ENCODE results near the gene TRAPPC2L. TPM values are rescaled to one million over a fixed set of nuclear protein-coding genes. Genes with fewer than 3 reads are reported as not detected.
"Not testable (repeated sequence)": the region's sequence is repeated elsewhere in the genome, so short reads cannot be mapped to it uniquely, and the experiment has no call there.

Gene TRAPPC2L
- total RNA-seq, 1 donor from 2014 or later, result 18.5 TPM

DNA sequence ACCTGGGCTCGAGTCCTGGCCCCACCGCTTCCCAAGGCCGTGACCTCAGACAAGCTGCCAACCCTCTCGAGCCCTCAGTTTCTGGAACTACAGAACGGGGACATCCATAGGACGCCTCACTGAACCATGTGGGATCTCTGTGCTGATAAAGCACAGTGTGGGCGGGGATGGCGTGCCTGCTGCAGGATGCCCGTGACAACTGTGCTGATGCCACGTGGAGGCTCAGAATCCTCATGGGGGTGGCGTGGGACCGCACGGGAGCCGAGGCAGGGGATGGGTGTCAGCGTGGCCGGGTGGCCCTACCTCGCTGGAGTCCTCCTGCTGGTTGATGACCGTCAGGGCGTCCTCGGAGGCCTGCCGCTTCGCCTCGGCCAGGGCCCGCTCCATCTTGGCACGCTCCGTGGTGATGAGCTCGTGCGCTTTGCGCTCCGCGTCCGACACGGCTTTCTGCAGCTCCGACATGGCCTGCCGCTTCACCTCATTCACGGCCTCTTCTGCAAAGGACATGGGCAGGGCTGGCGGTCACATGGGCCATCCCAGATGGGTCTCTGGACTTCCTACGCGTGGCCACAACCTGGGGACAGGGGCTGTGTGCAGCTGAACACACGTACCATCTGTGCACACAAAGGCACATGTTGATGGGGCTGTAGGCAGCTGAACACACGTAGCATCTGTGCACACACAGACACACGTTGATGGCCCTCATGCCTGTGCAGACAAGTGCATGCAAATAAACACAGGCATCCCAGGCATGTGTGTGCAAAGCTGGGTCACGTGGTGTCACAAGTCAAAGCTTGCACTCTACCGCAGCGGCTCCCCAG is 22.2 kb downstream of the TRAPPC2L start:
- no peak for DNase-seq

DNA sequence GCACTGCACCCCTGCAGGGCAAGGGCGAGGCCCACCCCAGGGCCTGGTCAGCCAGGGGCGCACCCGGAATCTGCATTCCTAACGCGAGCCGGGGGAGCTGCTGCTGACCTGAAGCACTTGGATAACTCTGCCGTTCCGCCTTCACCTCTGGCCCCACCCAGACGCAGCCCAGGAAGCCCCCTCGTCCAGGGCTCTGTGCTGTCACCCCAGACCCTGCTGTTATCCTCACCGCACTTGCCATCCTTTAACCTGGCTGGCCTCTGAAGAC is 22.8 kb downstream of the TRAPPC2L start:
- DNase-seq, result no peak

DNA sequence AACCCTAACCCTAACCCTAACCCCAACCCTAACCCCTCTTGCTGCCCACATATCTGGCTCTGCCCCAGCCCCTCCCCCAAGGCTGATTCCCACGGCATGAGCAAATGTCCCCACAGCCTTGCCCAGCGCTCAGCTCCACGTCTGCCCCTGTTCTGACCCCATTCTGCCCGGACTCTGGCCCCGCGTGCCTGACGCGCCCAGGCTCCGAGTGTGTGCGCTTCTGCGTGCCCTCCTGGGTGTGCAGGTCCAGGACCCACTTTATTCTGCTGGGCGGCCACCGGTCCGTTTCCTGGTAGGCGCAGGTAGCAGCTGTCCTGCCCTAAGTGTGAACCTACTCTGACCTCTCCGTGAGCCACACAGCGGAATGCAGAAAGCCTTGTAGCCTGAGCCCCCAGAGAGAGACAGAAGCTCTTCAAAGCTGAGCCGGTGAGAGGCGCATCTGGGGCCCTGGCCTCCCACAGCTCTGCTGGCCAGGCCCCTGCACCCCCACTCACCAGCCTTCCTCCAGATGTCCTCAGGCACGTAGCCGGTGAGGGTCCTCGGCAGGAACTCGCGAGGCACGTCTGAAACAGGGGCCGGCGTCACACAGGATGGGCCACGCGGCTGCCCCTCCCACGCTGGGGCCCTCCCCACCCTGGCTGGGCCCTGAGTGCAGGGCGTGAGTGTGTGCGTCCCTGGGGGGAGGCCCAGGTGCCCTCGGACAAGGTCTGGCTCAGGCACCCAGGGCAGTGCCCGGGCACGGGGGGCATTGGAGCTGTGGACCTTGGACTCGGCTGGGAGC is 23.5 kb downstream of the TRAPPC2L start:
- DNase-seq, result no peak

DNA sequence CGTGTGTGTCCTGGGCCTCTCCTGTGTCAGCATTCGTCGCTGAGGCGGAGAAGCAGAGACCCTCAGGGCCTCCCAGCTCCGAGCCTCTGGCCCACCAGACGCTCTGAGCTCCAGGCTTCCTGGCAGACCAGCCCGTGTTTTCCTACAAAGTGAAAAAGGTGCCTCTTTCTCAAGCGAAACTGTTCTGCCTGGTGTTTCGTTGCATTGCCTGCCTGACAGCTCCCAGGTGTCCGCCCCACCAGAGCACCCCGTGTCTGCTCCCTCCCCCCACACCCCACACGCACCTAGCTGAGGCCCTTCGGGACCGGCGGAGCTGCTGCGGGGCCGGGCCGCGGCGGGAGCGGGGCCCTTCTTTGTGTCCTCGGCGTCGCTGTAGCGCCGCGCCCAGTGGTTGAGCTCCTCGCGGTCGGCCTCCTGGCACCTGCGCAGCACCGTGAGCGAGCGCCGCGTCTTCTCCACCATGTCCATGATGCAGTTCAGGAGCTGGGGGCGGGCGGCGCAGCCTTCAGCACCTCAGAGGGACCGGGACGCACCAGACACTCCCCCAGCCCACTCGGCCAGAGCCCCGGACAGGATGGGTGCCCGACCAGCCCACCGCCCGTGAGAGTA is 24.2 kb downstream of the TRAPPC2L start:
- no peak for DNase-seq

DNA sequence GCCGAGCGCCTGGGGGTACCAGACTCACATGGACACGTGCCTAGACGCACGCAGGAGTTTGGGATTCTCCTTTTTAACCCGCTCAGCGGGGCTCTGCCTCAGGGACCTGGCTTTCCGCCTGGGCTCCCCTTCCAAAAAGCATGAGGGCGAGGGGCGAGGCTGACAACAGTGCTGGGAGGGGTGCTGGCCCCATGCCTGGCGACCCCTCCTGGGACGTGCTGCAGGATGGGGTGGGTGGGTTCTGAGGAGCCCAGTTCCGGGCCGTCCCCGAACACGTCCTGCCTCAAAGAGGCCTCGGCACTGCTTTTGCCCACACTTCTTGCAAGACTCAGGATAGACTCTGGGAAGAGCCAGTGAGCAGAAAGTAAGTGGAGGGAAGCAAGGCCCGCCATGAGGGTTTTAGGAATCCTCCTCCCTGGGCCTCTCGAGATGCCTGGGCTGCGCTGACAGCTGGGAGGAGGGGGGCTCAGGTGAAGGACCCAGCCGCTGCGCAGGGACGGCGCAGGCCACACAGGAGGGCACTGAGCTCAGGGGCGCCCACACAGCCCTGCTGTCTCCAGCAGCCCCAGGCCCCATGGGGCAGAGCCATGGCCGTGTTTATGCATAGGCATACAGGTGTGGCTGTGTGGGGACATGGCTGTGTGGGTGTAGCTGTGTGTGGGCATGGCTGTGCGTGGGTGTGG is 24.9 kb downstream of the TRAPPC2L start:
- no peak for DNase-seq

DNA sequence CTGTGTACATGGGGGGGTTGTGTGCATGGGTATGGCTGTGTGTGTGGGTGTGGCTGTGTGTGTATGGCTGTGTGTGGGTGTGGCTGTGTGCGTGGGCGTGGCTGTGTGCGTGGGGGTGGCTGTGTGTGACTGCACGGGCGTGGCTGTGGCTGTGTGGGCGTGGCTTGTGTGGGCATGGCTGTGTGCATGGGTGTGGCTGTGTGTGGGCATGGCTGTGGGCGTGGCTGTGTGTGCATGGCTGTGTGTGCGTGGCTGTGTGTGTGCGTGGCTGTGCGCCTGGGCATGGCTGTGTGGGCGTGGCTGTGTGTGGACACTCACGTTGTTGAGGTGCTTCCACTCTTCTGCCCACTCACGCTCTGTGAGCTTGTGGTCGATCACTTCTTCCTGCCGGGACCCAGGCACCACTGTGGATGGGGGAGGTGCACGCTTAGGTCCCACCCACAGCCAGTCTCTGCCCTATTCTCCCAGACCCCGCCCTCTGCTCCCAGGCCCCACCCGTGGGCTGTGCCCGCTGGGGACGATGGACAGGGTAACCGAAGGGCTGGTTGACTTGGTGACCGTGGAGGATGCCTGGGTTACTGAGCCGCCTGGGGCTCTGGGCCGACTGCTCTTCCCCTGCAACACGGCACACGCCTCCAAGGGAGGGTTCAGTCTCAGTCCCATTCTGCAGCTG is 25.6 kb downstream of the TRAPPC2L start:
- no peak for DNase-seq

DNA sequence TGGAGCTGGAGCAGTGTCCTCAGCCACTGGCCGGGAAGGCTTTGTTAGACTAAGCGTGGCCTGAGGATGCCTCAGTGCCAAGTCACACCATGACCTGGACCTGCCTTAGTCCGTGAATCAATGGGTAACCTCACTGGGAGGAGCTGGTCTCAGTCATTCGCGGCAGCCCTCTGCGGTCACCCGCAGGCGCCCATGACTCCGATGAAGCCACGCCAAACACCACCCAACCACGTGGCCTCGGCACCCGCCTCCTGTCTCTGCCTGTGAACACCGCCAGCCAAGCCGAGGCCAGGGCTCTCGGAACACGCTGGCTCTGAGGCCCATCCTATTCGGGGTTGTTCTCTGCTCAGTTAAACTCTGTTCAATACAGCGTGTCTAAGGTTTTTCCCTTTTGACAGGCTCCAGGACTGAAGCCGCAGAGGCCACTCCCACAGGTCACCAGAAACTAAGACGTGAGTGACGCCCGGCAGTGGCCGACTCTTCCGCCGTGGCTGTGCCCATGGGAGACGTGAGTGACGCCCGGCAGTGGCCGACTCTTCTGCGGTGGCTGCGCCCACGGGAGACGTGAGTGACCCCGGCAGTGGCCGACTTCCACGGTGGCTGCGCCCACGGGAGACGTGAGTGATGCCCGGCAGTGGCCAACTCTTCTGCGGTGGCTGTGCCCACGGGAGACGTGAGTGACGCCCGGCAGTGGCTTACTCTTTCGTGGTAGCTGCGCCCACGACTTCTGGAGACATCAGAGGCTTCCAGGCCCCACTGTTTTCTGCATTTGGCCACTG is 26.4 kb downstream of the TRAPPC2L start:
- no peak for DNase-seq

DNA sequence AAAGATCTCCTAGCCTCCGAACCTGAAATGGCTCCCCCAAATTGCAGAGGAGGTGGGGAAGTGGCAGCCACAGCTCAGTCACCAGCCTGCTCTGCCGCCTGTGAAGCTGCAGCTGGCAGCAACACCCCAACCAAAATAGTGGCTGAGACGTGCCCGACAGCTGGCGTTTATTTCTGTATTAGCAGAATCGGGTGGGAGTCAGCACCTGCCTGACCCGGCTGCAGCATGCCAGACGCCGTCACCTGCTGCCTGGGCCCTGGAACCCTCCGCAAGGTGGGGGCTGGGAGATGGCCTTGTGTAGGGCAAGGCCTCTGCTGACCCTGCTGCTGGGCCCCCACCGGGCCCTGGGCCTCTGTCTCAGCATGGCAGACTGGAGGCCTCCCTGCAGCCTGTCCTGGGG is 27.0 kb downstream of the TRAPPC2L start:
- DNase-seq, result no peak

DNA sequence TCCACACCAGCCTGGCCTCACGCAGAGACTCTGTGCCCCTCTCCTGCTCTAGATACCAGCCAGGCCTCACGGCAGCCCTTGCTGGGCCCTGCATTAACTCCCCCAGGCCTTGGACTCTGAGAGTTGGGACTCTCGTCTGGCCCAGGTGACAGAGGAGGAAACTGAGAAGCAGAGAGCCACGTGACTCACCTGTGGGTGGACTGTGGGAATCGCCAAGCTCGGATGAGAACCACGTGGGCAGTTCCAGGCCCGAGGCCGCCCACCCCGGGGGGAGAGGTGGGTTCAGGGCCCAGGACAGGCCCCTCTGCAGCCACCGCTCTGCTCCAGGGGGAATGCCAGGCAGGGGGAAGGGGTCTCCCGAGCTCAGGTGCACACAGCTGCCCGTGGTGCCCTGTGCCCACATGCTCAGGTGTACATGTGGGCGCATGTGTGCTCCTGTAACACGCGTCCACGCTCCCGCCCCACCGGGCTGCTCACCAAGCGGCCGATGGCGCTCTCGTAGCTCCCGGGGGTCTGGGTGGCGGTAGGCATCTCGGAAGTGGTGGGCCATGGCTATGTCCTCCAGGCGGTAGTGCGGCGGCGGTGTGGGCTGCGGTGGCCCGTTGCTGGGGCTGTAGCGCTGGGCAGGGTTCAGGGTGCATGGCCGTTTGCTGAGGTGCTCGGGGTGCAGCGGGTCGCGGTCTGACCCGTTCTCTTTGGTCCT is 27.8 kb downstream of the TRAPPC2L start:
- DNase-seq, result no peak

DNA sequence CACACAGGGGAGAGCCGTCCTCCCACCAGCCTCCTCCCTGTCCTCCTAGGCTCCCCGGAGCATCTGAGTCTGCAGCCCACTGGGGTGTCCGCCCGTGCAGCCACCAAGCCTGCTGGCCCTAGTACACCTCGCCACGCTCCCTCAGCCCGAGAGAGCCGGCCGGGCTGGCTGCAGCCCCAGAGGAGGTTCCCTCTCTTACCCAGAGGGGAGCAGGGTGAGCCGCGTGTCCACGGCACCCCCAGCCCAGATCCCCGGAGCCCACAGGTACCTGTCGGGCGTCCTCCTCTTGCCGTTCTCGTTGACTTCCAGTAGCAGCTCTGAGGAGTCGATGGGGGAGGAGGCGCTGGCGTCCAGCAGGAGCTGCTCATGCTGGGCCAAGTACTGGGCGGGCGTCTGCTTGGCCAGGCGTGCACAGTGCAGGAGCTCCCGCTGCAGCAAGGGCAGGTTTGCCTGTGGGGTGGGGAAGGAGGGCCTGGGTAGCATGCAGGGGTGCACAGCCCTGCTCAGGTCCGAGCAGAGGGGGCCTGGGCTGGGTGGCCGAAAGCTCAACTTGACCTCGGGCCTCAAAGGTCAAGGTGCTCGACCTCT is 28.9 kb downstream of the TRAPPC2L start:
- no peak for DNase-seq

DNA sequence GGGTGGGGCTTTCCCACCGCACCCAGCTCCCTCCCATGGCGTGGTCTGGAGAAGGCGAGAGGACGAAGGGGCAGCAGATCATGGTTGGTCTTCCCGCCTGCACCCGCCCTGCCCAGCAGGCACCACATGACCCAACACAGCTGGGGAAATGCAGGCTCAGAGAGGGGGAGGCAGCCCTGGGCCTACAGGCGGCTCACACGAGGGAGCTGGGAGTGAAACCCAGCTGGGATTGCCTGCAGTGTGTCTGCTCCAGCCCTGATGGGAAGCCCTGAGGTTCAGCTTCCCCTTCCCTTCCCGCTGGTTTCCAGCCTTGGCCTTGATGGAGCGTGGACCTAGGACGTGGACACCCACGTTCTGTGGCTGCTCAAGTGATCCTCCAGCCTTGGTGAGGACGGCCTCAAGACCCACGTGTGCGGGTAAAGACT is 29.5 kb downstream of the TRAPPC2L start:
- DNase-seq, result no peak

DNA sequence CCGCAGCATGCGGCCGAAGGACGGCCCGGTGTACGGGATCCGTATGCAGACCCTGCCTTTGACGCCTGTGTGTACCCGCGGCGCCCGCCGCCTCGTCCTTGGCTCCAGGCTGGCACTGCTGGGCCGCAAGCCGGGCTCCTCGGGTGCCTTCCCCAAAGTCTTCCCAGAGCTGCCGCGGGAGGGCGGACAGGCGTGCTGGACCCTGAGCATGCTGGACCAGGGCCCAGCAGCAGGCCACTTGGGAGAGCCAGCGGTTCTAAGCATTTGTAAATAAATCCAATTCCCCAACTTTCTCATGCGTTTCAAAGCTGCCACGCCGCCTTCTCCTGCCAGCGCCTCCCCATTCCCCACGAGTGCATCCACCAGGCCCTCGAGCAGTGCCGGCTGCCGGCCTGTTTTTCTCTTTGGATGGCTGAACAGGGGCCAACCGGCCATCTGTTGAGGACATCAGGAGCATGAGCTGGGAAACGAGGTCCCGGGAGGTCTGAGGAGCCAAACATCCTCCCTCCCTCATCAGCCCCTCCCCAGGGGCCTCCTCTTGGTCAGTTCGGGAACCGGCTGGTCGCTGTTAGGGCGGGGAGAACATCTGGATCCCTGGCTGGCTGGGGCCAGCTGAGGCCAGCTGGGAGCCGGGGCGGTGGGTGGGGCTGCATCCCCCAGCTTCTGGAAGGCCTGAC is 30.1 kb downstream of the TRAPPC2L start:
- peak; percentile 56 for DNase-seq

DNA sequence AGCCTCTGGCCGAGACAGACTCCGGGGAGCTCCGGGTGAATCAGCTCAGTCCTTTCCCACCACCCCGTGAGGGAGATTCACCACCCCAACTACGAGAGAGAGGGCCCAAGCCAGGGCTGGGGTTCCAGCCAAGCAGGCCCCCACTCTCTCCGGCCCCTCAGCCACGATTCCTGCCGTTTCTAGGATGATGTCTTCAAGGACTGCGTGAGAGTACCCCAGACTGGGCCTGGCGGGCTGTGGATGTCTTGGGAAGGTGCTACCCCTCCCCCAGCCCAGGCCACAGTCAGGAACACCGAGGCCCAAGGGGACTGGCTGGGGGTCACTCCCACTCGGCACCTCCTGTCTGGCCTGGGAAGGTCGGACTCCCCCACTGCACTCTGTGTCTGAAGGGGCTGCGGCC is 31.1 kb downstream of the TRAPPC2L start:
- no peak for DNase-seq

DNA sequence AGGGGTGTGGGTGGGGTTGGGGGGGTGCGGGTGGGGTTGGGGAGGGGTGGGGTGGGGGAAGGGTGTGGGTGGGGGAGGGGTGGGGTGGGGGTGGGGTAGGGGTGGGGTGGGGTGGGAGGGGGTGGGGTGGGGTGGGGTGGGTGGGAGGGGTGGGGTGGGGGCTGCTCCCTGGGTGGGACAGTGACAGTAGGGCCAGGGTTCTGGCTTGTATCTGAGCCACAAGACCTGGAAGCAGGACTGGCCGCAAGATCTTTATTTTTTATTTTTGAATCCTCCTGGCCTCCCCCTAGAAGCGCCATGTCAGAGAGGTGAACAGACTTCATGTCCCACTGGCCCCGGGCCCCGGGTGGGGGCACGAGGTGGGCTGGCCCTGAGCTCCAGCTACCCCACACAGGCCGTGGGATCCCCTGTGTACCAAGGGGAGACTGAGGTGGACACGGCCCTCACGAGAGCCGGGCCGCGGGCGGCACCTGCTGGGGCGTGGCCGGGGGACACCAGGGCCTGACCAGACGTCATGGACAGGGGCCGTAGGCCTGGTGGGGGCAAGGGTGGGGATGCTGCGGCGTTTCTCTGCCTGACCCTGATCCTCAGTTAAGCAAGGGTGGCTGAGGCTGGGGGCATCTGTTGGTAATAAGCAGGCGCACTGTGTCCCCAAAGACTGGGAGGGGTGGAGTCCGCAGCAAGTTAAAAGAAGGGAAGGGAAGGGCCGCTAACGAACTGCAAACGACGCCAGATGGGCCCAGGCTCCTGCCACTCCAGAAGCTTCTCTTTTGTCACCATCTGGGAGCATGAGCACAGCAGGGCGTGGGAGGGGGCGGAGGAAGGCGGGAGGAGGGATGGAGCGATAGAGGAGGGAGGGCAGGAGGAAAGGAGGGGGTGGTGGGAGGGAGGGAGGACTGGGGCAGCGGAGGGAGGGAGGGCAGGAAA is 31.8 kb downstream of the TRAPPC2L start:
- DNase-seq, result peak; percentile 84

DNA sequence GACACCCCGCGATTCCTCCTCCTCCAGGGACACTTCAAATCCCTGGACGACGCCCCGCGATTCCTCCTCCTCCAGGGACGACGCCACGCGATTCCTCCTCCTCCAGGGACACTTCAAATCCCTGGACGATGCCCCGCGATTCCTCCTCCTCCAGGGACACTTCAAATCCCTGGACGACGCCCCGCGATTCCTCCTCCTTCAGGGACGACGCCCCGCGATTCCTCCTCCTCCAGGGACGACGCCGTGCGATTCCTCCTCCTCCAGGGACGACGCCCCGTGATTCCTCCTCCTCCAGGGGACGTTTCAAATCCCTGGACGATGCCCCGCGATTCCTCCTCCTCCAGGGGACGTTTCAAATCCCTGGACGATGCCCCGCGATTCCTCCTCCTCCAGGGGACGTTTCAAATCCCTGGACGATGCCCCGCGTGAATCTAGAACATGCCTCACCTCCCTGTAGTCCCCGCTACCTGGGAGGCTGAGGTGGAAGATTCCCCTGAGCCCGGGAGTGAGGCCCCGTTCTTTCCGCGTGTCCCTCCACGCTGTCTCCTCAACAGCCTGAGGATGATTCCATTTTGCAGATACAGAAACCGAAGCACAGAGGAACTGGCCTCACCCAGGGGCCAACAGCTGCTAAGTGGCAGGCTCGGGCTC is 32.9 kb downstream of the TRAPPC2L start:
- DNase-seq, result not testable (repeated sequence)

DNA sequence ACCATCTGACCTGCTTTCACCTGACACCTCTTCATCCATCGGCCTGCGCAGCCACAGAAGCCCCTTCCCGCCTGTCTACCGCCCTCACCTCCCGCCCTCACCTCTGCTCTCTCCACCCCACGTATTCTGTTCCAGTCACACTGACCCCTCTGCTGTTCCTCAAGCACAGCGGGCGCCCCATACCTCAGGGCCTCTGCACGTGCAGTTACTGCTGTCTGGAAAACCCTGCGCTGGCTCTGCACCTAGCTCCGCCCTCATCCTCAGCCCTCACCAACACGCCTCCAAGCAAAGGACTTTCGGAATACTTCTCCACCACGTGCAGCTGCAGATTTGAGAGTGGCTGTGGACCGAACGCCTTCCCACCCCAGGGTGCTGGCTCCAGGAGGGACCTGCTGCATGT is 34.2 kb downstream of the TRAPPC2L start:
- no peak for DNase-seq

DNA sequence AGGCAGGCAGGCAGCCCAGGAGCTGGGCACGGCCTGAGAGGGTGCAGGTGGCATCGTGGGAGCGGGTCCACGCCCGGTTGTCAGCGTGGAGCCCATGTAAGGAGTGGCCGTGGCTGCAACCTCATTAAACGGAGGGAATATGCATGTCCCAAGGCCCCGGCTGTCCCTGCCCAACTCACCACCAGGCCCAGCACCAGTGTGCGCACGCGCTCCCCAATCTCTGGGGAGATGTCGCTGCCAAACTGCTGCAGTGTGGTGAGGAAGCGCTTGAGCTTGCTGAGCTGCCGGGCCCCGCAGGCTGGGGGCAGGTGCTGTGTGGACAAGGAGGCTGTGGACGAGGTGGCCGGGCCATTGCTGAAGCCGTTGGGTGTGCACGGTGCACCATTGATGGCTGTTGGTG is 35.1 kb downstream of the TRAPPC2L start:
- DNase-seq, result no peak
